H1 (cell line): ENCODE results near the gene NR2C2AP. TPM values are rescaled to one million over a fixed set of nuclear protein-coding genes. Genes with fewer than 3 reads are reported as not detected.

Source experiments
- CTCF ChIA-PET: fragments of 300-600 bp; sonication (Branson Sonifier 250); formaldehyde crosslinking; loops from one replicate; lab custom pipeline; 2021; ENCODE audit not compliant: partially characterized antibody; lab: Charles Lee
- POLR2A ChIA-PET: fragments of 300-600 bp; sonication (Branson Sonifier 250); formaldehyde crosslinking; loops from one replicate; lab custom pipeline; 2021; ENCODE audit warnings: inconsistent platforms; ENCODE audit not compliant: partially characterized antibody; lab: Charles Lee
- DNase-seq, 2 experiments: peaks; one replicate each; pipeline versions ENCODE4 v3.0.0 to v3.0.0-alpha.2; 2010 to 2022; ENCODE audit warnings: low spot score in 2 of 2, low read depth in 1 of 2, mixed read lengths in 1 of 2
- FAIRE-seq: peaks from 2 replicates; lab custom pipeline; 2011; peaks lifted over from hg19 to GRCh38; lab: Jason Lieb, UNC
- H2AFZ ChIP-seq: 2 replicates; pipeline ENCODE4 v1.8.1; 2012; ENCODE audit warnings: low read length, inconsistent platforms
- H2AK5ac ChIP-seq: 2 replicates; pipeline ENCODE4 v1.6.1; 2013; ENCODE audit warnings: low read depth, low read length
- H2BK120ac ChIP-seq: replicated peaks from 2 replicates; pipeline ENCODE3; 2013; ENCODE audit warnings: low read depth, low read length, inconsistent platforms
- H2BK12ac ChIP-seq: 2 replicates; pipeline ENCODE4 v1.6.1; 2013; ENCODE audit warnings: low read depth, low read length
- H2BK15ac ChIP-seq: 2 replicates; pipeline ENCODE4 v1.6.1; 2013; ENCODE audit warnings: low read length
- H2BK20ac ChIP-seq: 2 replicates; pipeline ENCODE4 v1.6.1; 2013; ENCODE audit warnings: low read length
- H2BK5ac ChIP-seq: 2 replicates; pipeline ENCODE4 v1.6.1; 2013; ENCODE audit warnings: low read depth, low read length
- H3K14ac ChIP-seq: 2 replicates; pipeline ENCODE4 v1.6.1; 2013; ENCODE audit warnings: inconsistent platforms; ENCODE audit not compliant: insufficient read length
- H3K18ac ChIP-seq: 2 replicates; pipeline ENCODE4 v1.6.1; 2013; ENCODE audit warnings: low read length; ENCODE audit errors: extremely low read depth
- H3K23ac ChIP-seq: 2 replicates; pipeline ENCODE4 v1.6.1; 2013; ENCODE audit warnings: inconsistent platforms; ENCODE audit not compliant: insufficient read length
- H3K23me2 ChIP-seq: 2 replicates; pipeline ENCODE4 v1.6.1; 2013; ENCODE audit warnings: low read depth, low read length
- H3K27ac ChIP-seq: 2 replicates; pipeline ENCODE4 v1.6.1; 2011; ENCODE audit warnings: low read depth, low read length, inconsistent platforms
- H3K27me3 ChIP-seq, 4 experiments: replicated peaks in 1 of 4; 1 replicate in 1 of 4; 2 replicates in 3 of 4; pipeline versions ENCODE4 v1.6.1 to v1.8.1; 2011 to 2013; ENCODE audit warnings: low read length in 3 of 4, mild to moderate bottlenecking in 3 of 4, inconsistent platforms in 2 of 4, mixed read lengths in 2 of 4, moderate library complexity in 1 of 4; ENCODE audit not compliant: control insufficient read depth in 3 of 4, insufficient read depth in 3 of 4; ENCODE audit errors: extremely low read depth in 1 of 4
- H3K36me3 ChIP-seq, 4 experiments: 2 replicates each; pipeline versions ENCODE4 v1.6.1 to v1.8.1; 2011 to 2013; ENCODE audit warnings: mild to moderate bottlenecking in 4 of 4, low read length in 3 of 4, moderate library complexity in 2 of 4, control low read depth in 1 of 4, inconsistent platforms in 1 of 4; ENCODE audit not compliant: insufficient read depth in 4 of 4, control insufficient read depth in 2 of 4
- H3K4ac ChIP-seq: replicated peaks from 2 replicates; pipeline ENCODE3; 2013; ENCODE audit warnings: low read length, low read depth, mixed read lengths, inconsistent platforms; ENCODE audit not compliant: insufficient read length
- H3K4me1 ChIP-seq, 4 experiments: replicated peaks in 1 of 4; 1 replicate in 1 of 4; 2 replicates in 3 of 4; pipeline versions ENCODE4 v1.6.1 to v1.8.1; 2011 to 2013; ENCODE audit warnings: low read length in 3 of 4, inconsistent platforms in 2 of 4, mixed read lengths in 1 of 4; ENCODE audit not compliant: insufficient read depth in 4 of 4, control insufficient read depth in 3 of 4
- H3K4me2 ChIP-seq, 2 experiments: 2 replicates each; pipeline versions ENCODE4 v1.6.1 to v1.8.1; 2011 to 2013; ENCODE audit warnings: low read depth in 2 of 2, low read length in 2 of 2, control low read depth in 1 of 2, inconsistent platforms in 1 of 2, mild to moderate bottlenecking in 1 of 2; ENCODE audit not compliant: insufficient read depth in 1 of 2
- H3K4me3 ChIP-seq, 4 experiments: fragments of 200-600, 300-600 bp in 1 of 4; sonication (generic), shearing (Covaris generic), sonication (Bioruptor Twin) in 1 of 4; 2 replicates each; pipeline versions ENCODE4 v1.5.1 to v1.8.1; 2011 to 2016; ENCODE audit warnings: low read length in 4 of 4, low read depth in 3 of 4, control low read depth in 2 of 4, inconsistent platforms in 2 of 4, mild to moderate bottlenecking in 2 of 4, mixed read lengths in 1 of 4, moderate library complexity in 1 of 4; ENCODE audit not compliant: insufficient read depth in 2 of 4; ENCODE audit errors: extremely low read depth in 1 of 4
- H3K56ac ChIP-seq: replicated peaks from 2 replicates; pipeline ENCODE3; 2013; ENCODE audit warnings: low read depth, mild to moderate bottlenecking, mixed read lengths, low read length, inconsistent platforms; ENCODE audit not compliant: insufficient read length
- H3K79me1 ChIP-seq: 2 replicates; pipeline ENCODE4 v1.6.1; 2013; ENCODE audit warnings: low read depth, low read length, control low read depth
- H3K79me2 ChIP-seq, 2 experiments: 2 replicates each; pipeline versions ENCODE4 v1.6.1 to v1.8.1; 2012 to 2013; ENCODE audit warnings: low read length in 2 of 2, mild to moderate bottlenecking in 2 of 2, inconsistent platforms in 1 of 2; ENCODE audit not compliant: insufficient read depth in 2 of 2, control insufficient read depth in 1 of 2
- H3K9ac ChIP-seq, 4 experiments: replicated peaks in 1 of 4; 1 replicate in 1 of 4; 2 replicates in 3 of 4; pipeline versions ENCODE4 v1.6.1 to v1.8.1; 2011 to 2013; ENCODE audit warnings: low read depth in 3 of 4, low read length in 3 of 4, control low read depth in 2 of 4, mild to moderate bottlenecking in 2 of 4, moderate library complexity in 2 of 4, inconsistent platforms in 1 of 4; ENCODE audit errors: extremely low read depth in 1 of 4
- H3K9me3 ChIP-seq, 2 experiments: 2 replicates each; pipeline versions ENCODE4 v1.6.1 to v1.8.1; 2012 to 2013; ENCODE audit warnings: mild to moderate bottlenecking in 2 of 2, moderate library complexity in 2 of 2, control low read depth in 1 of 2, inconsistent platforms in 1 of 2, low read depth in 1 of 2, low read length in 1 of 2, mixed read lengths in 1 of 2; ENCODE audit not compliant: insufficient read depth in 2 of 2
- H4K20me1 ChIP-seq, 2 experiments: replicated peaks in 1 of 2; 2 replicates each; pipeline versions ENCODE3 to v1.8.1; 2011 to 2013; ENCODE audit warnings: inconsistent platforms in 2 of 2, low read length in 2 of 2, mild to moderate bottlenecking in 1 of 2; ENCODE audit not compliant: insufficient read depth in 2 of 2, control insufficient read depth in 1 of 2
- H4K5ac ChIP-seq: 2 replicates; pipeline ENCODE4 v1.6.1; 2013; ENCODE audit warnings: low read length, low read depth, mixed read lengths, inconsistent platforms; ENCODE audit not compliant: insufficient read length
- H4K8ac ChIP-seq: 2 replicates; pipeline ENCODE4 v1.8.0; 2013; ENCODE audit warnings: mild to moderate bottlenecking, moderate library complexity, low read length, inconsistent platforms; ENCODE audit not compliant: insufficient read depth; ENCODE audit errors: extremely low read depth
- H4K91ac ChIP-seq: replicated peaks from 2 replicates; pipeline ENCODE3; 2013; ENCODE audit warnings: low read length, mixed read lengths, inconsistent platforms; ENCODE audit not compliant: insufficient read length
- CEBPB ChIP-seq: IDR thresholded peaks from 2 replicates; pipeline ENCODE4 v1.6.1; 2012; ENCODE audit warnings: low read depth, low read length
- EGR1 ChIP-seq: IDR thresholded peaks from 2 replicates; pipeline ENCODE4 v1.6.1; 2011; ENCODE audit warnings: low read depth, low read length, borderline replicate concordance
- SP1 ChIP-seq: IDR thresholded peaks from 2 replicates; pipeline ENCODE4 v1.6.1; 2011; ENCODE audit warnings: low read depth, low read length
- WGBS, 2 experiments: shearing (Covaris generic) in 1 of 2; methylation state at CpG; one replicate each; pipeline versions ENCODE4 v1.1.6 to v1.1.7; 2013 to 2015; ENCODE audit warnings: low lambda C conversion rate in 2 of 2, mixed read lengths in 2 of 2, inconsistent platforms in 1 of 2, low coverage in 1 of 2, missing lambda C conversion rate in 1 of 2; ENCODE audit not compliant: insufficient replicate concordance in 2 of 2, insufficient coverage in 1 of 2, insufficient read length in 1 of 2; ENCODE audit errors: extremely low coverage in 1 of 2, missing lambda C conversion rate in 1 of 2; 5-methylcytosine and 5-hydroxymethylcytosine counted together
- polyA plus RNA-seq, 7 experiments: library from polyadenylated mRNA; depleted of rRNA in 3 of 7; stranded (reverse) in 5 of 7; unstranded in 2 of 7; fragments of >200 nt in 5 of 7; fragments of 200-250 nt in 2 of 7; gene quantifications; 1 replicate in 5 of 7; 2 replicates in 1 of 7; 4 replicates in 1 of 7; pipeline versions ENCODE4 v1.2.1 to v1.2.3, GENCODE V29; 2011 to 2013; ENCODE audit warnings: missing spikeins in 2 of 7, mixed read lengths in 2 of 7
- total RNA-seq: library from RNA; stranded (reverse); fragmentation: NEBNext Ultra II Directional; extraction: Animal tissue kit (Norgen Biotek cat#: 25700); gene quantifications from 2 replicates; pipeline ENCODE4 v1.2.1, GENCODE V29; 2021

NR2C2AP gene
- total and polyA plus RNA-seq, 2 of the 8 experiments (the other 6 are each of a cell fraction or from before 2014, with no cell fraction given), result 16.4 to 20.5 TPM

DNA sequence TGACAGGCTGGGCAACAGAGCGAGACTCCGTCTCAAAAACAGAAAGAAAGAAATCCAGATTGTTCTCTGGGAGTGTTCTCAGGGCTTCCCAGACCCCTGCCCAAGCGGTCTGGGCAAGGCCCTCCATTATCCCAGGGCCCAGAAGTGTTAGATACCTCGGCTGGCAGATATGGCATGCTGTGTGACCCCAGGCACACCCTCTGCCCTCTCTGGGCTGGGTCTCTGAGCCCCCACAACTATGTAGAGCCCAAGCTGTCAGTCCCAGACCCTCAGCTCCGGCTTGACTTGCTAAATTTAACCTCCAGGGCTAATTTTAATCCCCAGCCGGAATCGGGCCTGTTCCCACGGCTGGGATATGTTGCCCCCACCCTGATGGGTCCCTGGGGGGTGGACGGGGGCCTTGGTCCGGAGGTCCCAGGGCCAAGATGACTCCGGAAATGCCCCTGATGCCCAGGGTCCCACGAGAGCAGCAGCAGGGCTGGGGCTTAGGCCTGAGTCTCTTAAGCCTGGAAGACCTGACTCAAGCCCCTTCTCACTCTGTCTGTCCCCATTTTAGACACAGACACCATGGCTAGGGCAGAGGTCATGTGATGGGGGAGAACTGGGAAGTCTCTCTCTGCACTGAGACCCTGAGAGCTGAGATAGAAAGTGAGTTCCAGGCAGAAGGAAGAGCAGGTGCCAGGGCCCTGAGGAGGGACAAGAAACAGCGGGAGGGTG lies 50.4 kb downstream of the NR2C2AP start:
- Histone ChIP-seq H3K23me2 (no peaks in the 10 kb centered on the region), H3K23ac (no peak overlapping the region), H2AK5ac (no peak overlapping the region), H2AFZ (no peak overlapping the region), H3K18ac (no peak overlapping the region), H2BK20ac (no peak overlapping the region), H3K79me2 (no peaks in the 10 kb centered on the region), H3K9me3 (no peaks in the 10 kb centered on the region), H3K36me3 (peaks cover 0 to 8% (median 0%) of the 10 kb centered on the region in 4 experiments; a peak in 1 of 8 replicates), H2BK15ac (no peak overlapping the region), H4K8ac (no peak overlapping the region), H4K91ac (no peak overlapping the region), H3K27ac (no peak overlapping the region), H3K4ac (no peak overlapping the region), H4K20me1 (no peaks in the 10 kb centered on the region), H2BK5ac (no peak overlapping the region), H3K4me2 (no peak overlapping the region), H3K27me3 (no peaks in the 10 kb centered on the region; a peak in 1 of 7 replicates), H3K4me3 (no peak overlapping the region), H3K14ac (no peak overlapping the region), H2BK120ac (no peak overlapping the region), H4K5ac (no peak overlapping the region), H2BK12ac (no peak overlapping the region), H3K56ac (no peak overlapping the region), H3K4me1 (no peaks in the 10 kb centered on the region; a peak in 2 of 7 replicates), H3K79me1 (no peaks in the 10 kb centered on the region), H3K9ac (no peak overlapping the region)
- no peak for TF ChIP-seq EGR1
- no peak for TF ChIP-seq CEBPB
- no peak for TF ChIP-seq SP1
- no peak for DNase-seq
- 91% methylated on average over 13 of the region's 13 CpGs; no CpG with 5 or more reads in 1 of the 2 experiments for WGBS, 2 experiments
- FAIRE-seq, result no peak
- CTCF ChIA-PET, result interaction anchor here (1.0 to 11.9 kb wide), 5 partner anchors 11 to 83 kb away, joined by 3 to 109 read pairs (median 3); no protein-coding TSS in a partner anchor
- POLR2A ChIA-PET, result interaction anchor here (1.1 to 2.0 kb wide), 3 partner anchors 8 to 12 kb away, joined by 5 to 6 read pairs (median 5); no protein-coding TSS in a partner anchor
